ENCODE results near the gene SND1.

- no peak for TF ChIP-seq CTCF (IDR thresholded peaks at IDR 0.05)
- TF ChIP-seq POLR2AphosphoS5 (IDR thresholded peaks at IDR 0.05; ENCODE audit: insufficient read depth in 1 of 2, low read depth in 1 of 2): no peak
- TF ChIP-seq POLR2A (IDR thresholded peaks at IDR 0.05): no peak
Observed at GRCh38 chr7:128084896-128085608, 433.1 kb downstream of the SND1 start.

Measured in vagina (tissue), 2 donors.